DOHH2 (cell line): ENCODE results near the gene FAU.

Source experiments
- H3F3A ChIP-seq: fragments of 200-600 bp; sonication (generic), shearing (Covaris generic); 2 replicates; pipeline ENCODE4 v1.6.0; 2016; ENCODE audit warnings: antibody characterized with exemption, mild to moderate bottlenecking; ENCODE audit not compliant: control insufficient read depth, insufficient read depth
- H3K27ac ChIP-seq: fragments of 200-600 bp; sonication (generic); 2 replicates; pipeline ENCODE4 v1.5.1; 2014; ENCODE audit warnings: low read depth, mild to moderate bottlenecking, low read length, moderate library complexity
- H3K27me3 ChIP-seq: fragments of 200-600 bp; sonication (generic); 2 replicates; pipeline ENCODE4 v1.6.1; 2014; ENCODE audit warnings: mild to moderate bottlenecking, low read length, mixed read lengths; ENCODE audit not compliant: control insufficient read depth
- H3K36me3 ChIP-seq: fragments of 200-600 bp; sonication (generic); 2 replicates; pipeline ENCODE4 v1.6.1; 2014; ENCODE audit warnings: mild to moderate bottlenecking, low read length, moderate library complexity, mixed read lengths; ENCODE audit not compliant: control insufficient read depth
- H3K4me1 ChIP-seq: fragments of 200-600 bp; sonication (generic); 2 replicates; pipeline ENCODE4 v1.6.1; 2014; ENCODE audit warnings: mild to moderate bottlenecking, low read length, mixed read lengths; ENCODE audit not compliant: control insufficient read depth
- H3K4me2 ChIP-seq: fragments of 200-600 bp; sonication (generic); 2 replicates; pipeline ENCODE4 v1.6.0; 2014; ENCODE audit warnings: mild to moderate bottlenecking, low read length, moderate library complexity
- H3K4me3 ChIP-seq: fragments of 200-600 bp; sonication (generic); 2 replicates; pipeline ENCODE4 v1.5.1; 2014; ENCODE audit warnings: mild to moderate bottlenecking, low read length, mixed read lengths
- H3K79me2 ChIP-seq: fragments of 200-600 bp; sonication (generic); 2 replicates; pipeline ENCODE4 v1.6.1; 2014; ENCODE audit warnings: mild to moderate bottlenecking, low read length, mixed read lengths; ENCODE audit not compliant: control insufficient read depth
- H3K9me2 ChIP-seq: fragments of 200-600 bp; sonication (generic); replicated peaks from 2 replicates; pipeline ENCODE4 v1.6.1; 2014; ENCODE audit warnings: mild to moderate bottlenecking, low read length, mixed read lengths; ENCODE audit not compliant: control insufficient read depth
- H3K9me3 ChIP-seq: fragments of 200-600 bp; sonication (generic); 2 replicates; pipeline ENCODE4 v1.6.1; 2014; ENCODE audit warnings: antibody characterized with exemption, low read length, mixed read lengths; ENCODE audit not compliant: control insufficient read depth, insufficient read depth
- H4K20me1 ChIP-seq: fragments of 200-600 bp; sonication (generic); 2 replicates; pipeline ENCODE4 v1.6.0; 2014; ENCODE audit warnings: low read depth, mild to moderate bottlenecking, antibody characterized with exemption, low read length, moderate library complexity; ENCODE audit not compliant: control insufficient read depth, insufficient read depth
- EZH2phosphoT487 ChIP-seq: fragments of 200-600 bp; sonication (generic); IDR thresholded peaks from 2 replicates; pipeline ENCODE4 v1.6.1; 2017; ENCODE audit warnings: borderline replicate concordance, mild to moderate bottlenecking, antibody characterized with exemption, low read length, moderate library complexity, mixed read lengths
- TF ChIP-seq, protein P1 (sequence below): fragments of 200-600 bp; sonication (generic); IDR thresholded peaks from one replicate; pipeline ENCODE4 v1.5.1; 2014; ENCODE audit warnings: antibody characterized with exemption, mild to moderate bottlenecking, low read depth, low read length; ENCODE audit not compliant: poor library complexity, severe bottlenecking

The FAU gene

DNA sequence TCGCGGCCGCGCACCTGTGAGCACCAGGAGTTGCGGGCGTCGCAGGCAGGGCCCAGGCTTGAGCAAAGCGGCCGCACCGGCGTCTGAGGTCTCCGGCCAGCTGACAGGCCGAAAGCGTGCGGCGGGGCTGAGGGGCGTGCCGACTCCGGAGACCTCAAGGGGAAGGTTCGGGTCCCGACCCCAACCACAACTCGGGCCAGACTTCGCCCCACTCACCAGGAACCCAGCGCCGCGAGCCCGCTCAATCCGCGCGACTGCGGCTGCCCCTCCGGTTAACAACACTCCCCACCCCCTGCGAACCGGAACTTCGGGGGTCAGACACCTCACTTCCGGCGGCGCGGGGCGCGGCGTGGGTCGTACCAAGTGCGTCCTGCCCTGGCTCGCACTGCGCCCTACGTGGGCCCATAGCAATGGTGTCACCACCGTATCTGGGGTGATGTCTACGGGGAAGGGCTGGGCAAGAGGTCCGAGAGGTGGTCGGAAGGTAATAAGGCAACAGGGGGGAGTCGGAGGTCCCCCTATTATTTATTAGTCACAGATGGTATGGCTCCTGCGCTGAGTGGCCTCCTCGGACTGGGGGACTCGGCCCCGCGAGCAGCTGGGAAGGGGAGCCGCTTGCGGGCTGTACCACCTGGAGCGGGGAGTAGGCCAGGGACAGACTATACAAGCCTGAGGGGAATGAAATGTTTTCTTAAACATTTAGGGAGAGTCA, 12.5 kb upstream of the FAU start, which contains the start of gene SYVN1:
Gene SYVN1, minus strand, starts transcription at position 280 of the 712 bp plus-strand sequence. CDS start 918 bp downstream, outside the sequence.
- TF ChIP-seq, protein P1, sequence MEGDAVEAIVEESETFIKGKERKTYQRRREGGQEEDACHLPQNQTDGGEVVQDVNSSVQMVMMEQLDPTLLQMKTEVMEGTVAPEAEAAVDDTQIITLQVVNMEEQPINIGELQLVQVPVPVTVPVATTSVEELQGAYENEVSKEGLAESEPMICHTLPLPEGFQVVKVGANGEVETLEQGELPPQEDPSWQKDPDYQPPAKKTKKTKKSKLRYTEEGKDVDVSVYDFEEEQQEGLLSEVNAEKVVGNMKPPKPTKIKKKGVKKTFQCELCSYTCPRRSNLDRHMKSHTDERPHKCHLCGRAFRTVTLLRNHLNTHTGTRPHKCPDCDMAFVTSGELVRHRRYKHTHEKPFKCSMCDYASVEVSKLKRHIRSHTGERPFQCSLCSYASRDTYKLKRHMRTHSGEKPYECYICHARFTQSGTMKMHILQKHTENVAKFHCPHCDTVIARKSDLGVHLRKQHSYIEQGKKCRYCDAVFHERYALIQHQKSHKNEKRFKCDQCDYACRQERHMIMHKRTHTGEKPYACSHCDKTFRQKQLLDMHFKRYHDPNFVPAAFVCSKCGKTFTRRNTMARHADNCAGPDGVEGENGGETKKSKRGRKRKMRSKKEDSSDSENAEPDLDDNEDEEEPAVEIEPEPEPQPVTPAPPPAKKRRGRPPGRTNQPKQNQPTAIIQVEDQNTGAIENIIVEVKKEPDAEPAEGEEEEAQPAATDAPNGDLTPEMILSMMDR = no peak
- no peak for TF ChIP-seq EZH2phosphoT487
- H3K4me2 ChIP-seq = peak within 1 kb of the TSS; percentile 99
- peak within 1 kb of the TSS; percentile 100 for H3K27ac ChIP-seq
- no peaks in the 10 kb centered on the region for H3K9me2 ChIP-seq
- peaks cover 47% of the 10 kb centered on the region for H3K36me3 ChIP-seq
- peaks cover 50% of the 10 kb centered on the region for H3K4me1 ChIP-seq
- H4K20me1 ChIP-seq = peaks cover 18% of the 10 kb centered on the region; the same call in 1 of the 2 replicates
- H3F3A ChIP-seq = peaks cover 36% of the 10 kb centered on the region
- peaks cover 58% of the 10 kb centered on the region for H3K79me2 ChIP-seq
- no peaks in the 10 kb centered on the region for H3K9me3 ChIP-seq
- no peaks in the 10 kb centered on the region for H3K27me3 ChIP-seq
- H3K4me3 ChIP-seq = peak within 1 kb of the TSS; percentile 99

DNA sequence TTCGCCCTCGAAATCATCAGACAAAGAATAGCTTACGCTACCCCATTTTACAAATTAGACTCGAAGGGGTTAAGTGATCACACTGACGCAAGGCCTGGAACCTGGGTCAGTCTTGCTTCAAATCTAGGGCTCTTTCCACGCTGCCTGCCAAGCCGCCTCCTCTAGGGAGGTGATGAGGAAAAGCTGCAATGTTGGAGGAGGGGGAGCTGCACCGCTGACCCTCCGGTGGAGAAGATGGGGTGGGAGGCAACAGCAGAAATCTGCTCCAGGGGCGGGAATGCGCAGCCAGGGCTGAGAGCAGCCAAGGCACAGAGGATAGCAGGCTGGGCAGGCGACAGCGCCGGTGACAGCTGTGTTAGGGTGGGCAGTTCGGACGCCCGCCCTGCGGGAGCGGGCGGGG, 11.8 kb upstream of the FAU start:
- Histone ChIP-seq H3K36me3 (peaks cover 54% of the 10 kb centered on the region), H3K27me3 (no peaks in the 10 kb centered on the region), H3K4me3 (peak overlapping the region; percentile 99), H3K27ac (peak overlapping the region; percentile 100), H3K4me1 (peaks cover 54% of the 10 kb centered on the region), H3K4me2 (peak overlapping the region; percentile 99), H3K79me2 (peaks cover 58% of the 10 kb centered on the region), H3K9me2 (no peaks in the 10 kb centered on the region), H4K20me1 (peaks cover 23% of the 10 kb centered on the region; the same call in 1 of the 2 replicates), H3K9me3 (no peaks in the 10 kb centered on the region), H3F3A (peaks cover 43% of the 10 kb centered on the region)
- TF ChIP-seq, protein P1 = no peak
- TF ChIP-seq EZH2phosphoT487 = no peak

- Histone ChIP-seq H3K4me1 (peaks cover 57% of the 10 kb centered on the region), H3K9me3 (no peaks in the 10 kb centered on the region), H3K4me3 (peak overlapping the region; percentile 99), H3K9me2 (no peaks in the 10 kb centered on the region), H3K79me2 (peaks cover 58% of the 10 kb centered on the region), H4K20me1 (peaks cover 23% of the 10 kb centered on the region; the same call in 1 of the 2 replicates), H3K4me2 (peak overlapping the region; percentile 99), H3K27ac (peak overlapping the region; percentile 100), H3F3A (peaks cover 49% of the 10 kb centered on the region), H3K36me3 (peaks cover 59% of the 10 kb centered on the region), H3K27me3 (no peaks in the 10 kb centered on the region)
- TF ChIP-seq, protein P1 = no peak
- TF ChIP-seq EZH2phosphoT487 = no peak
These were observed 11.2 kb upstream of the FAU start for GRCh38 chr11:65132988-65133700.
